ENCODE measurements around the gene ARHGEF10L. TPM values are rescaled to one million over a fixed set of nuclear protein-coding genes. Genes with fewer than 3 reads are reported as not detected.

ARHGEF10L gene
- total RNA-seq, 4 donors from 2014 or later: 65.0 to 136 (median 94.1) TPM

GRCh38 chr1:17563494-17564281, 24.2 kb downstream of the ARHGEF10L start:
- Histone ChIP-seq H3K4me3 (no peak overlapping the region), H3K36me3 (no peaks in the 10 kb centered on the region), H3K27me3 (no peaks in the 10 kb centered on the region), H3K4me1 (peaks cover 72% of the 10 kb centered on the region), H3K9me3 (no peaks in the 10 kb centered on the region), H3K27ac (peak overlapping the region; percentile 55)
- TF ChIP-seq POLR2AphosphoS5 (IDR thresholded peaks at IDR 0.05) (no peak), POLR2A (IDR thresholded peaks at IDR 0.05) (no peak), EP300 (IDR thresholded peaks at IDR 0.05) (no peak), CTCF (IDR thresholded peaks at IDR 0.05) (no peak)
- DNase-seq (ENCODE audit: low spot score in 2 of 2): no peak
- WGBS: 63% methylated on average over 4 of the region's 8 CpGs

- TF ChIP-seq POLR2A (IDR thresholded peaks at IDR 0.05) (no peak), CTCF (IDR thresholded peaks at IDR 0.05) (no peak), EP300 (IDR thresholded peaks at IDR 0.05) (no peak), POLR2AphosphoS5 (IDR thresholded peaks at IDR 0.05) (no peak)
- 83% methylated on average over 15 of the region's 16 CpGs for WGBS
- DNase-seq (ENCODE audit: low spot score in 2 of 2): no peak
- Histone ChIP-seq H3K4me1 (peaks cover 77% of the 10 kb centered on the region), H3K27me3 (no peaks in the 10 kb centered on the region), H3K36me3 (no peaks in the 10 kb centered on the region), H3K9me3 (no peaks in the 10 kb centered on the region), H3K27ac (peak overlapping the region; percentile 55), H3K4me3 (no peak overlapping the region)
Observed at GRCh38 chr1:17564458-17565393, 25.2 kb downstream of the ARHGEF10L start.

- Histone ChIP-seq H3K36me3 (no peaks in the 10 kb centered on the region), H3K27me3 (no peaks in the 10 kb centered on the region), H3K4me3 (no peak overlapping the region), H3K27ac (peak overlapping the region; percentile 55), H3K4me1 (peaks cover 77% of the 10 kb centered on the region), H3K9me3 (no peaks in the 10 kb centered on the region)
- 74% methylated on average over 13 of the region's 17 CpGs for WGBS
- no peak for DNase-seq (ENCODE audit: low spot score in 2 of 2)
- no peak for TF ChIP-seq EP300 (IDR thresholded peaks at IDR 0.05)
Observed at GRCh38 chr1:17565461-17566252, 26.2 kb downstream of the ARHGEF10L start.

GRCh38 chr1:17566417-17566816, 26.9 kb downstream of the ARHGEF10L start:
- no peak for DNase-seq (ENCODE audit: low spot score in 2 of 2)
- WGBS: 96% methylated on average over 3 of the region's 3 CpGs
- H3K27ac ChIP-seq: peak overlapping the region; percentile 55
- peaks cover 75% of the 10 kb centered on the region for H3K4me1 ChIP-seq
- no peaks in the 10 kb centered on the region for H3K27me3 ChIP-seq
- H3K9me3 ChIP-seq: no peaks in the 10 kb centered on the region
- H3K36me3 ChIP-seq: no peaks in the 10 kb centered on the region
- TF ChIP-seq EP300 (IDR thresholded peaks at IDR 0.05) (no peak), POLR2A (IDR thresholded peaks at IDR 0.05) (no peak), POLR2AphosphoS5 (IDR thresholded peaks at IDR 0.05) (no peak), CTCF (IDR thresholded peaks at IDR 0.05) (no peak)
- no peak overlapping the region for H3K4me3 ChIP-seq

GRCh38 chr1:17566892-17567291, 27.4 kb downstream of the ARHGEF10L start:
- Histone ChIP-seq H3K36me3 (no peaks in the 10 kb centered on the region), H3K4me3 (no peak overlapping the region), H3K9me3 (no peaks in the 10 kb centered on the region), H3K4me1 (peaks cover 70% of the 10 kb centered on the region), H3K27ac (peak overlapping the region; percentile 88), H3K27me3 (no peaks in the 10 kb centered on the region)
- no peak for TF ChIP-seq POLR2AphosphoS5 (IDR thresholded peaks at IDR 0.05)
- TF ChIP-seq EP300 (IDR thresholded peaks at IDR 0.05): no peak
- no peak for TF ChIP-seq POLR2A (IDR thresholded peaks at IDR 0.05)
- no peak for TF ChIP-seq CTCF (IDR thresholded peaks at IDR 0.05)
- no peak for DNase-seq (ENCODE audit: low spot score in 2 of 2)
- 85% methylated on average over 7 of the region's 9 CpGs for WGBS
